Astrocyte of the spinal cord (primary cell): Measurements from ENCODE around the gene ARL8A.

ENCODE experiments used
- DNase-seq: peaks from one replicate; pipeline ENCODE4 v3.0.0; 2011; ENCODE audit warnings: low read depth, low spot score
- H3K4me3 ChIP-seq: 2 replicates; pipeline ENCODE4 v1.5.1; 2011; ENCODE audit warnings: low read depth, mild to moderate bottlenecking, low read length, moderate library complexity
- in situ Hi-C: cut with HindIII; loops from 2 replicates; pipeline ENCODE4 v1.10.0; 2017; ENCODE audit warnings: low sequenced_read_pairs
- TF ChIP-seq, protein P1 (sequence below): IDR thresholded peaks from 2 replicates; pipeline ENCODE4 v1.5.1; 2012; ENCODE audit warnings: low read depth, mild to moderate bottlenecking, low read length, inconsistent platforms

The ARL8A gene

DNA sequence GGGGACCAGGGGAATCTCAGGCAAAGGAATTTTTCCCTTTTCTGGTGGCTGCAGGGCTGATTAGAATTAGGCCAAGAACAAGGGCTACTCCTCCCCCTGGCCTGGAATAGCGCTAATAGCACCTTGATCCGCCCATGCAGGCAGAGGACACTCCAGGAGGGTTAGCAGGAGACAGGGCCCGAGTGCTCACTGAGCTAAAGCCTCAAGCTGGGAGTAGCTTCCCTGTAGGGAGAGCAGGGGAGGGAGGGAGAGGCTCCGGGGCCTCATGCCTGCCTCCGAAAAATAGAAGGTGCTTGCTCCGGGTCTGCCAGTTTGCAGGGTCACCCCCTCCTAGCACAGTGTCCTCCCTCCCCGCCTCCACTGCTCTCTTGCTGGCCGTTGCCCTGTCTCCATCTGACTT is 12.1 kb upstream of the ARL8A start:
- TF ChIP-seq, protein P1, sequence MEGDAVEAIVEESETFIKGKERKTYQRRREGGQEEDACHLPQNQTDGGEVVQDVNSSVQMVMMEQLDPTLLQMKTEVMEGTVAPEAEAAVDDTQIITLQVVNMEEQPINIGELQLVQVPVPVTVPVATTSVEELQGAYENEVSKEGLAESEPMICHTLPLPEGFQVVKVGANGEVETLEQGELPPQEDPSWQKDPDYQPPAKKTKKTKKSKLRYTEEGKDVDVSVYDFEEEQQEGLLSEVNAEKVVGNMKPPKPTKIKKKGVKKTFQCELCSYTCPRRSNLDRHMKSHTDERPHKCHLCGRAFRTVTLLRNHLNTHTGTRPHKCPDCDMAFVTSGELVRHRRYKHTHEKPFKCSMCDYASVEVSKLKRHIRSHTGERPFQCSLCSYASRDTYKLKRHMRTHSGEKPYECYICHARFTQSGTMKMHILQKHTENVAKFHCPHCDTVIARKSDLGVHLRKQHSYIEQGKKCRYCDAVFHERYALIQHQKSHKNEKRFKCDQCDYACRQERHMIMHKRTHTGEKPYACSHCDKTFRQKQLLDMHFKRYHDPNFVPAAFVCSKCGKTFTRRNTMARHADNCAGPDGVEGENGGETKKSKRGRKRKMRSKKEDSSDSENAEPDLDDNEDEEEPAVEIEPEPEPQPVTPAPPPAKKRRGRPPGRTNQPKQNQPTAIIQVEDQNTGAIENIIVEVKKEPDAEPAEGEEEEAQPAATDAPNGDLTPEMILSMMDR, result no peak

DNA sequence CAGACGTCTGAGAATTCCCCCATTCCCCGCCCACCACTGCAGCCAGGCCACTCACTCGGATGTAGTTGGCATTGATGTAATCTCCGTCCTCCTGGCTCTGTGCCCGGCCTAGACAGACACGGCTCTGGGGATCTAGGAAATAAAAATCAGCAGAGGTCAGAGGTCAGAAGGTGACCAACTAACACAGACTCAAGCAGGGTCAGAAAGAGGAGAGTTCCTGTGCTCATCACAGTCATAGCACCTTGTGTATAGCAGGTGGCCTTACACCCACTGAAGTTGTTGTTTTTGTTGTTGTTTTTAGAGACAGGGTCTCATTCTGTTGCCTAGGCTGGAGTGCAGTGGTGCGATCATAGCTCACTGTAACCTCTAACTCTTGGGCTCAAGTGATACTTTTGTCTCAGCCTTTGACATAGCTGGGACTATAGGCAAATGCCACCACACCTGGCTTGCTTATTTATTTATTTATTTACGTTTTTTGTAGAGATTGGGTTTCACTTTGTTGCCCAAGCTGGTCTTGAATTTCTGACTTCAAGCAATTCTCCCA is 11.0 kb upstream of the ARL8A start:
- no peak for DNase-seq
- in situ Hi-C loops, result no loop called here

More for the DNA sequence above, 12.1 kb upstream of the ARL8A start:
- in situ Hi-C loops, result no loop called here
- H3K4me3 ChIP-seq, result no peak overlapping the region
- no peak for DNase-seq

DNA sequence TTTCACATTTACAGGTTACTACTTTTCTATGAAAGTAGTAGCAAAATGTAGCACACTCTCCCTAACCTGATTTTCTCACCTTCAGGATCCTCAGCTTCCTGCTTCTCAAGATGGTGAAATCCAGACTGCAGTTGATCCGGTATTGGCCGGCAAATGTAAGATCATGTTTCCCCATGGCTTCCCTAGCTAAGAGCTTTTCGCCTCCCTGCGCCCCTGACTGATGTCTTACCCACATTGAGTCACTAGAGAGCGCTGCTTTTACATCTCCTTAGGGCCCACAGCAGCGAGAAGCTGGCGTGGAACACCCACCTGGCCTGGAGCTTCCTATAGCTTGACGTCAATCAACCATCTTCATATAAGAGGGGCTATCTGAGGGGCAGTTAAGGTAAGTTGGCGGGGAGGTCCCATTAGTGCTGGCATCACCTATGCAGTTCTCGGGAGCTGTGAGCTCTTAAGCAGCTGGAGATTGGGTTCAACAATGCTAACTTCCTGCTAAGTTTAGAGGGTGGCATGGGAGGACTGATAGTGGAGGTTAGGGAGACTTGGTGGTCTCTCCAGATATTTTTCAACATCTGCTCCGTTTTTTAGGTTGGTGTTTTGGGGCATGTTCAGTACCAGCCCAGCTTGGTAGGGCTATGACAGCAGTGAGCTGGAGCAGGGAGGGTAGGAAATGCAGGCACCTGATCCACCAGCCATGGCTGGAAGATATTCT is 10.4 kb upstream of the ARL8A start:
- TF ChIP-seq, protein P1, result peak; percentile 61
- DNase-seq, result peak; percentile 67
- in situ Hi-C loops, result no loop called here
- H3K4me3 ChIP-seq, result no peak overlapping the region

More for the DNA sequence above, 11.0 kb upstream of the ARL8A start:
- no peak overlapping the region for H3K4me3 ChIP-seq
- TF ChIP-seq, protein P1, result no peak

DNA sequence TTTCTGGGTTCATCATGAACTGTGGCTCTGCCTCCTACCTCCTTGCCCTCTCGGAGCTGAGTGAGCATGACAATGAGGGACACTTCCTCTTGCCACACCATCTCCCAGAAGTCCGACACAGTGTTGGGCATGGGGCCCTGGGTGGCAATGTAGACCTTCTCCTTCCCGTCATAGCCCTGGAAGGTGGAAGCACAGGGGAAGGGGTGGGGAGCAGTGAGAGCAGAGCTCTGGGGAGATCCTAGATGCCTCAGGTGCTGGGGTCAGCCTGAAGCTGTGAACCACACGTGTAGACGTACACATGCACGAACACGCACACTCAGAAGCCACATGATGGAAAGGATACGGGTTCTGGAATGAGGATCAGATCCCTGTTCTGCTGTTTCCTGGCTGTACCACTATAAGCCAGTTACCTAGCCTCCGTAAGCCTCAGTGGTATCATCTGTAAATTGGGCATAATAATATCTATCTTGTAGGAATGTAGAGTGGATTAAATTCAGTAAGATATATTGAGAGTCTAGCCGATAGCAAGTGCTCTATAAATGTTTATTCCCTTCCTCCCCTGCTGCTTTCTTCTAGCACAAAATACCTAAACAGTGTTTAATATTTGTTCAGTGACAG is 9.7 kb upstream of the ARL8A start:
- DNase-seq, result no peak
- in situ Hi-C loops, result no loop called here
- no peak overlapping the region for H3K4me3 ChIP-seq
- TF ChIP-seq, protein P1, result no peak

DNA sequence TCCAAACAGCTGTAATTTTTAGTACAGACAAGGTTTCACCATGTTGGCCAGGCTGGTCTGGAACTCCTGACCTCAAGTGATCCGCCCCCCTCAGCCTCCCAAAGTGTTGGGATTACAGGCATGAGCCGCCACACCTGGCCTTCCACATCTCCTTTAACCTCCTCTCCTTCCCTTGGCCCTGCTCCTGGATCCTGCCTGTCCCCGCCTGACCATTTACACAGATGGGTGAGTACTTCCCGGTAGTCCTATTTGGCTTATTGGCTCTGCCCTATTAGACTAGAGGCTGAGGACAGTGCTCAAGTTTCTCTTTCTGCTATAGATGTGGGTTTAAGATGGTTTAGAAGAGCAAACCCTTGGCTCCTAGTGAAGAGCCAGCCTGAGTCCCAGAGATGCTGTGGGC is 8.7 kb upstream of the ARL8A start:
- no peak overlapping the region for H3K4me3 ChIP-seq
- TF ChIP-seq, protein P1, result no peak
- DNase-seq, result no peak
- in situ Hi-C loops, result no loop called here

DNA sequence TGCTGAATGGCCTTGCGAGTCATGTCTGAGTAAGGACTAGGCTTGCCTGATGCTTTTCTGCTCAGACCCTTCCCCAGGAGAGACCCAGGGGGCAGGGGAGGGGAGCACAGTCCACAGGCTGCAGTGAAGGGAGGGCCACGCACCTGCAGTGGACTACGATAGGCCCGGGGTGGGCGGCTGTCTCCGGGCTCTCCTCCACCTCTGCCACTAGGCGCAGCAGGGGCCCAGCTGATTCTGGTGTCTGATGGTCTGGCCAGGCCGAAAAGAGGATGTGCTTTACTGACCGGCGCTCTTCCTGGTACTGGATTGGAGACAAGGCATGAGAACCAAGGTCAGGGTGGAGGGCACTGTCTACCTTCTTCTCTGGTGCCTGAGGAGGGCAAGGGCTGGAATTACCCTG is 7.9 kb upstream of the ARL8A start:
- DNase-seq, result no peak
- H3K4me3 ChIP-seq, result no peak overlapping the region
- in situ Hi-C loops, result no loop called here
- TF ChIP-seq, protein P1, result no peak
